Effector memory CD4-positive, alpha-beta T cell (primary cell): Measurements from ENCODE around the gene LRRN2.

Experiments
- DNase-seq, 3 donors: peaks; one replicate each; pipeline ENCODE4 v3.0.0-alpha.2; 2020
- H3K27ac ChIP-seq: 2 replicates; pipeline ENCODE4 v1.7.0; 2013; ENCODE audit warnings: mild to moderate bottlenecking, low read length, moderate library complexity; ENCODE audit not compliant: insufficient read depth, poor library complexity, severe bottlenecking
- H3K27me3 ChIP-seq: replicated peaks from 2 replicates; pipeline ENCODE4 v1.7.0; 2013; ENCODE audit warnings: mild to moderate bottlenecking, low read length; ENCODE audit not compliant: insufficient read depth, control insufficient read depth, poor library complexity, severe bottlenecking
- H3K36me3 ChIP-seq: 2 replicates; pipeline ENCODE4 v1.7.0; 2013; ENCODE audit warnings: mild to moderate bottlenecking, low read length, moderate library complexity; ENCODE audit not compliant: control insufficient read depth, insufficient read depth
- H3K4me1 ChIP-seq: 2 replicates; pipeline ENCODE4 v1.7.0; 2013; ENCODE audit warnings: low read length, mild to moderate bottlenecking; ENCODE audit not compliant: control insufficient read depth, insufficient read depth, poor library complexity, severe bottlenecking
- H3K4me3 ChIP-seq: 2 replicates; pipeline ENCODE4 v1.7.0; 2013; ENCODE audit warnings: low read length, low read depth, mild to moderate bottlenecking; ENCODE audit not compliant: insufficient read depth, poor library complexity, severe bottlenecking
- H3K9me3 ChIP-seq: 2 replicates; pipeline ENCODE4 v1.7.0; 2013; ENCODE audit warnings: mild to moderate bottlenecking, low read length, moderate library complexity; ENCODE audit not compliant: control insufficient read depth

Gene LRRN2

DNA sequence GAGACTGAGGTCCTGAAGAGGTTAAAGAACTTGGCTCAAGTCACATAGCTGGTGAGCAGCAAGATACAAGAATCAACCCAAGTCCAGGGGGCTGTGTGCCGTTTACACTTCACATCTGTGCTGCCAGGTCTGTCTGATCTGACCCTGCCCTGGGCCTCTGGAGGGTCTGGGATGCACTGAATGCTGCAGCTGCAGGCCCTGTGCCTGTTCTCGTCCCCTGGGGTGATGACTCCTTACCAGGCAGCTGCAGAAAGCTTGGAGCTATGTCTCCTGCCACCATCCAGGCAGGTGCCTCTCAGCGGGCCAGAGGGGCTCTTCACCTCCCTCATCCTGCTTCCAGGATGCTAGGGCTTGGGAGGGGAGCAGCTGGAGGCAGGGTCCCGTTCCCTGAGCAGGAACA is 63.5 kb downstream of the LRRN2 start:
- no peaks in the 10 kb centered on the region for H3K27me3 ChIP-seq
- no peak overlapping the region for H3K4me3 ChIP-seq
- no peak for DNase-seq
- H3K36me3 ChIP-seq: no peaks in the 10 kb centered on the region
- no peaks in the 10 kb centered on the region for H3K9me3 ChIP-seq
- H3K4me1 ChIP-seq: no peaks in the 10 kb centered on the region
- H3K27ac ChIP-seq: no peak overlapping the region

DNA sequence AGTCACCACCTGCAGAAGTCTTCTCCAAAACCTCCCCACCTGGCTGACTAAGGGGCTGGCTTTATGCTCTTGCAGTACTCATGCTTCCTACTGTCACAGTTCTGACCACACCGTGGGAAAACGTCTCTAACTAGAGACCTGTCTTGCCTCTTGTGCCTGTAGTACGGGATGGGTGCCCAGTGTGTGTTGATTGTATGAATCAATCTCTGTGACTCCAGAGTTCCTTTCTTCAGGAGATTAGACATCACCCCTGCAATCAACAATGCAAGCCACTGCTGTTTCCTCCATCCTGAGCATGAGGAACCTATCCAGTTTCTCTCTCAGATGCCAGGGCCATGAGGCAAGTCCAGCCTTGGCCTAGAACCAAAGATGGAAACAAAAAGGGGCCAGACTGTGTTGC is 64.1 kb downstream of the LRRN2 start:
- H3K27me3 ChIP-seq: no peaks in the 10 kb centered on the region
- H3K36me3 ChIP-seq: no peaks in the 10 kb centered on the region
- H3K4me1 ChIP-seq: no peaks in the 10 kb centered on the region
- no peak for DNase-seq
- no peaks in the 10 kb centered on the region for H3K9me3 ChIP-seq
- H3K27ac ChIP-seq: no peak overlapping the region
- no peak overlapping the region for H3K4me3 ChIP-seq

DNA sequence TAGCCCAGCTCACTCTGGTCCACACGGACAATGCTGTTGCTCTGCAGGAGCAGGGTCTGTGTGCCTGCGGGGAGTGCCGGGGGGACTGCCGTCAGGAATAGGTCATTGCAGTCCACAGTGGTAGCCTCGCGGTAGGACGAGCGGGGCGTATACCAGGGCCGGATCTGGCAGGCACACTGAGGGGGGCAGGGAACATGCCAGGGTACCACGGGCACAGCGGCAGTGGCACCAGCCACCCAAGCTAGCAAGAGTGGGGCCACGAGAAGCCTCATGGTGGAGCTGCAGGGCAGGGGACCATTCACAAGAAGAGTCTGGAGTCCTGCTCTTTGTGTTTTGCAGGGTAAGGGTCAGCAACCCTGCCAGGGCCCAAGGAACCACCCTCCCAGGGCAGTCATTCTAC is 65.8 kb downstream of the LRRN2 start:
- Histone ChIP-seq H3K27me3 (no peaks in the 10 kb centered on the region), H3K27ac (no peak overlapping the region), H3K9me3 (no peaks in the 10 kb centered on the region), H3K4me1 (no peaks in the 10 kb centered on the region), H3K36me3 (no peaks in the 10 kb centered on the region), H3K4me3 (no peak overlapping the region)
- no peak for DNase-seq

DNA sequence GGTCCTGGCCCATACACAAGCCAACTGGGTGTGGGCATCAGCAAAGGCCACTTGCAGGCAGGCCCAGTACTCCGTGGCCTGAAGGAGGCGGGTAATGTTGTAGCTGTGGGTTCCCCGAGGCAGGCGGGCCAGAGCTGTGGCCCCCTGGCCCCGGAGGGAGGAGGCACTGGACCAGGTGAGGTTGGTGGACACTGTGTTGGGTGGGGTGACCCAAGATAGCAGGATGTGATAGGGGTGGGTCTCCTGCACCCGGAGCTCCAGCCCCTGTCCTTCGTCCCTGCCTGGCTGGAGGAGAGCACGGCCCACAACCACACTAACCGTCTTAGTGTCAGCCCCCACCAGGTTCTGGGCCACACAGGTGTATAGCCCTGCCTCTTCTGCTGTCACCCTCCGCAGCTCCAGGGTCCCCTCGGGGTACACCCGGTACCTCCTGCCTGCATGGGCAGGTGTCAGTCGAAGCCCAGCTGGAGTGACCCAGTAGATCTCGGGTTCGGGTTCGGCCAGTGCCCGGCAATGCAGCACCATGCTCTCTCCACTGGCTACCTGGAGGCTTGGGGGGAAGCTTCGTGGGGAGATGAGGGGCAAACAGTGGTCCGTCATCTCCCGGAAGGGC is 67.3 kb downstream of the LRRN2 start:
- no peaks in the 10 kb centered on the region for H3K4me1 ChIP-seq
- H3K9me3 ChIP-seq: no peaks in the 10 kb centered on the region

DNA sequence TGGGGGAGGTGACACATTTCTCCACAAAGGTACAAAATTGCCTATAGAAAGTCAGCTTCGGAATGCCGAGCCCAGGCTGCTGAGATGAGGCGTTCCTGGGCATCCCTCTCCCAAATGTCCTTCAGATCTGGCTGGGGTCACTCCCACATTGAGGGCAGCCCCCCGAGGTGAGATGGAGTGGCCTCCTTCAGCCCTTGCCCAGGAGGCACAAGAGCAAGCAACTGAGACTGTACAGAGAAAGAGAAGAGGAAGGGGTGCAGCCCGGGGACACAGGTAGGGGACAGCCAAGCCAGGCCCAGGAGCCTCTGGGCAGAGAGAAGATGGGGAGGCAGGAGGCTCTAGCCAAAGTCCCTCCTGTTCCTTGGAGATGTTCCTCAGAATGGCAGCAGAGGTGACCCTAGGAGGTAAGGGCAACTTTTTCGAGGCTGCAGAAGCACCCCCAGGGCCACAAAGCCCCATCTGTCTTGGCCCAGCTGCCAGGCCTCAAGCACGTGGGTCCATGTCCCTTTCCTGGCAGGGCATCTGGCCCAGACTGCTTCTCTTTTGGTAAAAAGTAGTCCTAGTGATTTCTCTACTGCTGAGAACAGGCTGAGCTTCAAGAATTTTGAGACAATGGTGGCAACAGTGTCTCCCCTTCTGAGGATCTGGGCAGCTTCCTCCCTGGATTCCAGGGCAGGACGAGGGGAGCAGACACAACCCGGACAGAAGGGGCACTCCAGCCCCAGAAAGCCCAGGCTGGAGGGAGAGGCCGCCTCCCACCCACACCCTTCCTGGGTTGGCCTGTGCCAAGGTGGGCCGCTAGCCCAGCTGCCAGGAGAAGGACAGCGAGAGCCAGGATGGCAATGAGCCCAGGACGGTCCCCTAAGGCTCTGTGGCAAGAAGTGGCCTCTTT is 68.0 kb downstream of the LRRN2 start:
- Histone ChIP-seq H3K4me3 (no peak overlapping the region), H3K4me1 (no peaks in the 10 kb centered on the region), H3K27me3 (no peaks in the 10 kb centered on the region), H3K27ac (no peak overlapping the region), H3K9me3 (no peaks in the 10 kb centered on the region), H3K36me3 (no peaks in the 10 kb centered on the region)
- DNase-seq: no peak

More for the DNA sequence above, 67.3 kb downstream of the LRRN2 start:
- Histone ChIP-seq H3K4me3 (no peak overlapping the region), H3K27ac (no peak overlapping the region), H3K27me3 (no peaks in the 10 kb centered on the region), H3K36me3 (no peaks in the 10 kb centered on the region)
- no peak for DNase-seq

DNA sequence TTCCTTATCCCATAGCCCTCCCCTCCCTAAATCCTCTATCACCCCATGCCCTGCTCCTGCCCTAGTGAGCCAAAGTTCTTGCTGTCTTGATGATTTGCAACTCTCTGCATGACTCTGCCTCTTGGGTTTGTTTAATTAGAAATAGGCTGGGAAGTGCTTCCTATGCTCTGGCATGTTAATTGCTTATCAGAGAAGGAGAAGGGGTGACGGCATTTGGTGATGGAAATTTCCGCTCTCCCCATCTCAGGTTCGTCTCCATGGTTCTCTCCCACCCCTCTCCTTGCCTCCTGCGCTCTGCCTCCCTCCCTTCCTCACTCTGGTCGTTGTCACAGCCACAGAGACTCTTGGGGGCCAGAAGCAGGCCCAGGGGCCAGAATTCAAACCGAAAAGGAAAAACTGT is 68.9 kb downstream of the LRRN2 start:
- H3K4me3 ChIP-seq: no peak overlapping the region
- H3K27ac ChIP-seq: no peak overlapping the region
- no peaks in the 10 kb centered on the region for H3K27me3 ChIP-seq
- DNase-seq: no peak
- no peaks in the 10 kb centered on the region for H3K4me1 ChIP-seq
- H3K36me3 ChIP-seq: no peaks in the 10 kb centered on the region
- H3K9me3 ChIP-seq: no peaks in the 10 kb centered on the region

DNA sequence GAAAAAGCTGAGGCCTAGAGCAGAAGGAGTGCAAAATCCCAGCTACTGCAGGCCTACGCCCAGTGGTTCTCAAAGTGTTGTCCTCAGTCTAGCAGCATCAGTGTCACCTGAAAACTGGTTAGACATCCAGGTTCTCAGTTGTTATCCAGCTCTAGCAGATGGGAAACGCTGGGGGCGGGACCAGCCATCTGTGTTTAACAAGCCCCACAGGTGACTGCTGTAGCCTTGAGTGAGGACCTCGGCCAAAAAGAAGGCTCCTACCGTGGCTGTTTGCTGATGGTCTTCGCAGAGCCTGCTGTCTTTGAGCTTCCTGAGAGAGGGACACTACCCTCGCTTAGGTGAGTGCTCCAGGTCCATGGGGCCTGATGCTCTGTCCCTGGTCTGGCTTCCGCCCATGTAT is 69.7 kb downstream of the LRRN2 start:
- Histone ChIP-seq H3K27ac (no peak overlapping the region), H3K4me1 (no peaks in the 10 kb centered on the region), H3K36me3 (no peaks in the 10 kb centered on the region), H3K4me3 (no peak overlapping the region), H3K9me3 (no peaks in the 10 kb centered on the region), H3K27me3 (no peaks in the 10 kb centered on the region)
- DNase-seq: no peak

DNA sequence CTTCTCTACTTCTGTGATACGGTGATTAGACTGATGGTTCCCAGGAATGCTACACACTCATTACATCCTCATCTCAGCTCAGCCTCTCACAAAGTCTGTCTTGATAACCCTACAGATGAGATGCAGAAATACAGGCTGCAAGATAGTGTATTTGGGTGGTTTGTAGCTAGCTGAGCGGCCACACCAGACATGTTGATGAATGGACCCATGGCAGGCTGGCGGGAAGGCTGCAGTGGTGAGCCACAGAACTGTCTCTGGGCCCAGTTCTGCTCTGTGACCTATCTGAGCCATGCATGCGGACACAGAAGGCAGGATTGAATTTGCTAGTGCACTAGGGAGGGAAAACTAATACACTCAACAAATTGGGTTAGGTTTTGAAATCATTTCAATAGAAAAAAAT is 71.9 kb downstream of the LRRN2 start:
- no peak overlapping the region for H3K4me3 ChIP-seq

DNA sequence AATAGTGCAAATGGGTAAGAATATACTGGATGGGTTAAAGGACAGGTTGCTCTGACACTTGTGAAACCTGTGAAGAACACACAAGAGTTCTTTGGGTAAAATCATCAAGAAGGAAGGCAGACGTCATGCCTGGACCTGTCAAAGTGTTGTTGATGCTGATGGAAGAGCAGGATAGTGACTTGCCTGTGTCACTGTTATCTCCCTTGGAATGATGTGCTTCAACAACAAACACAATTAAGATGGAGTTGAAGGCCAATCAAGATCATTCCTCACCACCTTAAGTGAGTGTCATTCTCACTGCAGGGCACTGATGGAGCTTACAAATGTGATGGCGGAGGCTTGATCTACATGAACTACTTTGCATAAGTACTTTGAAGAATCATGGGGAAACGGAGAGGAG is 73.2 kb downstream of the LRRN2 start:
- DNase-seq: no peak
- Histone ChIP-seq H3K9me3 (no peaks in the 10 kb centered on the region), H3K36me3 (no peaks in the 10 kb centered on the region), H3K27me3 (no peaks in the 10 kb centered on the region), H3K4me1 (no peaks in the 10 kb centered on the region), H3K27ac (no peak overlapping the region), H3K4me3 (no peak overlapping the region)

More for the DNA sequence above, 71.9 kb downstream of the LRRN2 start:
- no peaks in the 10 kb centered on the region for H3K4me1 ChIP-seq
- H3K9me3 ChIP-seq: no peaks in the 10 kb centered on the region
- H3K27ac ChIP-seq: no peak overlapping the region
- no peaks in the 10 kb centered on the region for H3K27me3 ChIP-seq
- no peak for DNase-seq
- H3K36me3 ChIP-seq: no peaks in the 10 kb centered on the region

DNA sequence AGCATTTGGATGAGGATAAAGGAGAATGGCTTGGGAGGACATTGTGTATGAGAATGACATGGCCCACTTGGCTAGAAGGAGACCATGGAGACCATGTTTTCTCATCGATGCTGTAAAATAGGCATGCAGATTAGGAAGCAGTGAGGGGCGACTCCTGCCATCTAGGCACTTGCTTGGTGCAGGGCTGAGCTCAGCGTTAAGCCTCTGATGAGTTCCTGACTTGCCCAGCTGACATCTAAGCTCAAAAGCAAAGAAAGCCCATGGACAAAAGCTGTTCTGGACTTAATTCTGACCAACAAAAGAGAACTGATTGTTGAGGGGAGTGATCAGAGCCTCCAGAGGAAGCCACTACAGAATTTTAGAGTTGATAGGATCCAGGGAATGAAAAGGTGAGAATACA is 74.5 kb downstream of the LRRN2 start:
- Histone ChIP-seq H3K4me3 (no peak overlapping the region), H3K36me3 (no peaks in the 10 kb centered on the region), H3K27me3 (no peaks in the 10 kb centered on the region), H3K4me1 (no peaks in the 10 kb centered on the region), H3K9me3 (no peaks in the 10 kb centered on the region), H3K27ac (no peak overlapping the region)
- DNase-seq: no peak
